GM21737 (cell line): ENCODE measurements around the gene ACMSD.
"Not testable (repeated sequence)": the region's sequence is repeated elsewhere in the genome, so short reads cannot be mapped to it uniquely, and the experiment has no call there.

Experiments used
- ATAC-seq: cut with Tn5 transposase; IDR thresholded peaks from one replicate; pipeline ENCODE4 v1.9.1; 2021; ENCODE audit warnings: mild to moderate bottlenecking, moderate library complexity; ENCODE audit not compliant: unreplicated experiment

The ACMSD gene

DNA sequence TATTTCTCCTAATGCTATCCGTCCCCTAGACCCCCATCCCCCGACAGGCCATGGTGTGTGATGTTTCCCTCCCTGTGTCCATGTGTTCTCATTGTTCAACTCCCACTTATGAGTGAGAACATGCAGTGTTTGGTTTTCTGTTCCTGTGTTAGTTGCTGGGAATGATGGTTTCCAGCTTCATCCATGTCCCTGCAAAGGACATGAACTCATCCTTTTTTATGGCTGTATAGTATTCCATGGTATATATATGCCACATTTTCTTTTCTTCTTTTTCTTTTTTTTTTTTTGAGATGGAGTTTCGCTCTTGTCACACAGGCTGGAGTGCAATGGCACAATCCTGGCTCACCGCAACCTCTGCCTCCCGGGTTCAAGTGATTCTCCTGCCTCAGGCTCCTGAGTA lies 9.2 kb downstream of the ACMSD start:
- ATAC-seq, result not testable (repeated sequence)

DNA sequence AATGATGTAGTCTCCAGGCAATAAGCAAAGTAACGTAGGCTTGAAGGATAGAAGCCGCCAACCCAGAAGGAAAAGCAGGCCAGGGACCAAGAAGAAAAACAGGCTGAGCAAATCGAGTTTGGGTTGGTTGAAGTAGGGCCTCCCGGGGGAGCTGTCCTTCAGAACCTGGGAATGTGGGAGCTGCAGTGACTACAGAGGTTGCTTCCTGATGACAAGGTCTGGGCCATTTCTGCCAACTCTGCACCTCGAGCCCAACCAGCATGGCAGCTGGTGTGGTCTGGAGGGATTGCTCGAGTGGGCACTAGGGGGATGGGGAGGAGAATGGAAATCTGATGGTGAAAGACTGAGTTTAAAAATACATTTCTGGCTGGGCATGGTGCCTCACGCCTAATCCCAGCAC lies 14.1 kb downstream of the ACMSD start:
- ATAC-seq, result no peak

GRCh38 chr2:134855709-134856108 lies 17.3 kb downstream of the ACMSD start:
- ATAC-seq, result no peak

DNA sequence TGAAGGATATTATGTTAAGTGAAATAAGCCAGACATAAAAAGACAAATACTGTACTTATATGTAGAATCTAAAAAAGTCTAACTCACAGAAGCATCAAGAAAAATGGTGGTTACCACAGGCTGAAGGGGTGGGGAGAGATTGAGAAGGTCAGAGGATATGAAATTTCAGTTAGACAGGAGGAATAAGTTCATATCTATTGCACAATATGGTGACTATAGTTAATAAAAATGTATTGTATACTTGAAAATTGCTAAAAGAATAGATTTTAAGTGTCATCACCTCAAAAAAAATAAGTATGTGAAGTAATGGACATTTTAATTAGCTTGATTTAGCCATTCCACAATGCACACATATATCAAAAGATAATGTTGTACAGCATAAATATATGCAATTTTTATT lies 19.8 kb downstream of the ACMSD start:
- ATAC-seq, result no peak

- no peak for ATAC-seq
Measured at GRCh38 chr2:134861173-134861572, 22.8 kb downstream of the ACMSD start.

GRCh38 chr2:134862069-134862468 lies 23.7 kb downstream of the ACMSD start:
- ATAC-seq, result no peak

DNA sequence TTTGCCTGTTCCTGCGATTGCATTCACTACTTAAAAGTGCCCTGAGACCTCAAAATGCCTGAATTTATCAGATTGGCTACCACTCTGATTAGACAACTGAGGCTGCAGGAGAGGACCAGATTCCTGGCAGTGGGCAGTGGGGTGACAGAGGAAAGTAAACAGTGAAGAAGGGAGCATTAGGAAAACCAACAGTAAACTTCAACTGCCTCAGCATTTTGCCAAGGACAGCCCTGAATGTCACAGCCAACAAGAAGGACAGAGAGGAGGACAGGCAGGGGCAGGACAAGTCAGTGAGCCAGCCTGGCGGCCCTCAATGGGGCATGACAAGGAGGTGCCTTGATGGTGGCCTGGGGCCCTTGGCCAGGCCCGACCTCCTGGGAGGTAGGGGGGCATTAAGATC lies 24.3 kb downstream of the ACMSD start:
- ATAC-seq, result no peak

- ATAC-seq, result no peak
Measured at GRCh38 chr2:134863446-134863845, 25.0 kb downstream of the ACMSD start.

- no peak for ATAC-seq
Measured at GRCh38 chr2:134865067-134865787, 26.8 kb downstream of the ACMSD start.

DNA sequence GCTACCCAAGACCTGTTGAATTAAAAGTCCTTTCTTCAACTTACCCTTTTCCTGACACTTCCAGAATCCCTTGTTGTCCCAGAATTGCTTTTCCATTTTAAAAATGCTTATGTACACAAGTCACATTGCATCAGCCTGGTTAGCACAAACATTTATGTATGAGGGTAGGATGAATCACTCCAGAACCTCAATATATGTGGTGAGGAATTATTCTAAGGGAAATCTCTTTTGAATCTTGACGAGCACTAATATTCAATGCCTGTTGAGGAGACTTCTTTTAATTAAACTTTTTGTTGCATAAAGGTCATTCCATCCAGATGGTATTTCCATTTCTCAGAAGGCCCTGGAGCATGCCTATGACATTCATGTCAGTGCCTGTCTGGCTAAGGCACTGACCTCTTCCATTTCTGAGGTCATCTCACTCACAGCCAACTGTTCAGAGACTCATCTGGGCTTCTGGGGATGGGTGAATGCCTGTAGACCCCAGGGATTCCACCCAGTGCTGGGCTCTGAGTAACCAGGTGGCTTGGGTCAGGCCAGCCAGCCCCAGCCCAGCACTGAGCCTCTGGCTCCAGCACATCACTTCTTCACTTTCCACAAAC lies 28.2 kb downstream of the ACMSD start:
- ATAC-seq, result no peak

- no peak for ATAC-seq
Measured at GRCh38 chr2:134869946-134870736, 31.7 kb downstream of the ACMSD start.

GRCh38 chr2:134873152-134873551 lies 34.7 kb downstream of the ACMSD start:
- no peak for ATAC-seq

- ATAC-seq, result no peak
Measured at GRCh38 chr2:134875309-134875708, 36.9 kb downstream of the ACMSD start.

- ATAC-seq, result no peak
Measured at GRCh38 chr2:134882773-134883172, 44.4 kb downstream of the ACMSD start.

- ATAC-seq, result no peak
Measured at GRCh38 chr2:134883552-134884293, 45.3 kb downstream of the ACMSD start.

DNA sequence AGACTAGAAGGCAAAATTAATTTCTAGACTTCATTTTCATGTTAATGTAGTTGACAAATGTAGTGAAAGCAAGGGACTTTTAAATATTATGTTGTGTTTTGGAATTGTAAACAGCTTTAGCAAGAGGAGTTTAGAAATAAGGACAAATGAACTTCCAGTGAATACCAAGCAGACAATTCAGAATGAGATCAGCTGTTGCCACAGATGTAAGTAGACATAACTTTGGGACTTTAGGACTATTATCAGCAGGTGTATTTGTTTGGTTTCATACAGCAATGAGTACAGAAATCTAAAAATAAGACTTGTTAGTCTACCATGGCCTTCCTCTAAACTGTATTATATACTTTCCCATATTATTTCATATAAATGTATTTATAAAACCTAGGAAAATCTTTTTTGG lies 46.0 kb downstream of the ACMSD start:
- ATAC-seq, result no peak

GRCh38 chr2:134892282-134893035 lies 54.0 kb downstream of the ACMSD start:
- ATAC-seq, result no peak

DNA sequence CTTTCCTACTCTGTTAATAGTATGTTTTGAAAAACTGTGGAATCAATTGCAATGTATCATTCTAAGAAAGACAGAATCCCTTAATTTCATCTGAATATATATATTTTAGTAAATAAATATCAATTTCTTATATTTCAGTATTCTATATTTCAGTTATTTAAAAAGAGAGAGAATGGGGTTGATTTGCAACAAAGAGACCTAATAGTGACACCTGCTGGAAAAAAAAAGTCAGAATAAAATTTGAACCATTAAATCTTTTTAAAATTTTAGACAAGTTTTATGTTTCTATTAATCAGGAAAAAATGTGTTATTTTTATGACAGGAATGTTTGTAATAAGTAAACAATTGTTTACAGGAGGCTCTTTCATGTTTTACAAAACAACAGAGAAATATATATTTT lies 59.5 kb downstream of the ACMSD start:
- no peak for ATAC-seq

GRCh38 chr2:134899204-134899603 lies 60.8 kb downstream of the ACMSD start:
- no peak for ATAC-seq

DNA sequence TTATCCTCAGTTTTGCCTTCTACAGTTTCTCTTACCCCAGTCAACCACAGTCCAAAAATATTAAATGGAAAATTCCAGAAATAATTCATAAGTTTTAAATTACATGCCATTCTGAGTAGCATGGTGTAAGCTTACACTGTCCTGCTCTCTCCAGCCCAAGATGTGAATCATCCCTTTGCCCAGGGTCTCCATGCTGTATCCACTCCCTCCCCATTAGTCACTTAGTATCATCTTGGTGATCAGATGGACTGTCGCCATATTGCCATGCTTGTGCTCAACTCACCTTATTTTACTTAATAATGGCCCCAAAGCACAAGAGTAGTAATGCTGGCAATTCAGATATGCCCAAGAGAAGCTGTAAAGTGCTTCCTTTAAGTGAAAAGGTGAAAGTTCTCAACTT lies 61.7 kb downstream of the ACMSD start:
- no peak for ATAC-seq

- ATAC-seq, result not testable (repeated sequence)
Measured at GRCh38 chr2:134903701-134904100, 65.3 kb downstream of the ACMSD start.
